ENCODE data around the gene AP4S1.

Gene AP4S1

GRCh38 chr14:31128601-31129526 lies 103.4 kb downstream of the AP4S1 start:
- in situ Hi-C loops (cut with HindIII; ENCODE audit: low pct_ligation_motif_present, low sequenced_read_pairs), result no loop called here

GRCh38 chr14:31133133-31133532 lies 107.7 kb downstream of the AP4S1 start:
- DNase-seq, result no peak
- H3K4me3 ChIP-seq (ENCODE audit: low read depth, low read length), result no peak overlapping the region
- H3K27me3 ChIP-seq (replicated peaks), result no peaks in the 10 kb centered on the region
- no peak for TF ChIP-seq CTCF (IDR thresholded peaks at IDR 0.05; ENCODE audit: low read depth, low read length, missing control alignments)
- in situ Hi-C loops (cut with HindIII; ENCODE audit: low pct_ligation_motif_present, low sequenced_read_pairs), result no loop called here
- peaks cover 42% of the 10 kb centered on the region for H3K36me3 ChIP-seq (replicated peaks)
- H3K27ac ChIP-seq, result no peak overlapping the region

More at GRCh38 chr14:31128601-31129526, 103.4 kb downstream of the AP4S1 start:
- no peak overlapping the region for H3K4me3 ChIP-seq (ENCODE audit: low read depth, low read length)
- H3K27me3 ChIP-seq (replicated peaks), result no peaks in the 10 kb centered on the region
- H3K36me3 ChIP-seq (replicated peaks), result peaks cover 33% of the 10 kb centered on the region
- TF ChIP-seq CTCF (IDR thresholded peaks at IDR 0.05; ENCODE audit: low read depth, low read length, missing control alignments), result no peak
- no peak for DNase-seq
- no peak overlapping the region for H3K27ac ChIP-seq

- DNase-seq, result no peak
- no peak for TF ChIP-seq CTCF (IDR thresholded peaks at IDR 0.05; ENCODE audit: low read depth, low read length, missing control alignments)
- Histone ChIP-seq H3K27ac (no peak overlapping the region), H3K4me3 (ENCODE audit: low read depth, low read length) (no peak overlapping the region), H3K27me3 (replicated peaks) (no peaks in the 10 kb centered on the region), H3K36me3 (replicated peaks) (peaks cover 41% of the 10 kb centered on the region)
- in situ Hi-C loops (cut with HindIII; ENCODE audit: low pct_ligation_motif_present, low sequenced_read_pairs), result no loop called here
Measured at GRCh38 chr14:31137214-31137889, 111.9 kb downstream of the AP4S1 start.

- peaks cover 36% of the 10 kb centered on the region for H3K36me3 ChIP-seq (replicated peaks)
- H3K27ac ChIP-seq, result no peak overlapping the region
- no peak overlapping the region for H3K4me3 ChIP-seq (ENCODE audit: low read depth, low read length)
- in situ Hi-C loops (cut with HindIII; ENCODE audit: low pct_ligation_motif_present, low sequenced_read_pairs), result no loop called here
- no peak for TF ChIP-seq CTCF (IDR thresholded peaks at IDR 0.05; ENCODE audit: low read depth, low read length, missing control alignments)
- DNase-seq, result no peak
- no peaks in the 10 kb centered on the region for H3K27me3 ChIP-seq (replicated peaks)
Measured at GRCh38 chr14:31138301-31138700, 112.9 kb downstream of the AP4S1 start.

- in situ Hi-C loops (cut with HindIII; ENCODE audit: low pct_ligation_motif_present, low sequenced_read_pairs), result no loop called here
- H3K4me3 ChIP-seq (ENCODE audit: low read depth, low read length), result no peak overlapping the region
- no peak overlapping the region for H3K27ac ChIP-seq
- H3K27me3 ChIP-seq (replicated peaks), result no peaks in the 10 kb centered on the region
- H3K36me3 ChIP-seq (replicated peaks), result peaks cover 39% of the 10 kb centered on the region
- TF ChIP-seq CTCF (IDR thresholded peaks at IDR 0.05; ENCODE audit: low read depth, low read length, missing control alignments), result no peak
- DNase-seq, result no peak
Measured at GRCh38 chr14:31139301-31139847, 113.9 kb downstream of the AP4S1 start.
